ENCODE measurements around the gene RASGEF1C.

GRCh38 chr5:180173875-180174586 lies 35.0 kb downstream of the RASGEF1C start:
- TF ChIP-seq POLR2AphosphoS5 (IDR thresholded peaks at IDR 0.05): no peak
- no peak for TF ChIP-seq CTCF (IDR thresholded peaks at IDR 0.05)
